K562 (cell line): ENCODE results near the gene TRMT1L. TPM values are rescaled to one million over a fixed set of nuclear protein-coding genes. Genes with fewer than 3 reads are reported as not detected.
A peak's percentile ranks its signal among the peaks of the same experiment; 100 is the strongest.

ENCODE experiments used
- BHLHE40 ChIP-seq: IDR thresholded peaks from 2 replicates; pipeline ENCODE4 v1.6.1; 2011; ENCODE audit warnings: low read length, improper control_type of control experiment
- BRD4 ChIP-seq: fragments of 200-600 bp; sonication (generic); IDR thresholded peaks from 2 replicates; pipeline ENCODE4 v1.6.1; 2017; ENCODE audit warnings: inconsistent platforms
- DIDO1 ChIP-seq: fragments of 450-650 bp; IDR thresholded peaks from 2 replicates; pipeline ENCODE4 v1.6.1; 2016; ENCODE audit warnings: low read depth, missing biosample characterization, missing genetic modification characterization
- FOXA3 ChIP-seq, 2 experiments: fragments of 450-650 bp in 1 of 2; sonication (generic) in 1 of 2; formaldehyde crosslinking; IDR thresholded peaks in 1 of 2; conservative IDR thresholded peaks in 1 of 2; 2 replicates each; pipeline versions ENCODE4 v1.4.0 to v1.8.0; 2020 to 2022; ENCODE audit warnings: mild to moderate bottlenecking in 2 of 2, missing genetic modification reagents in 1 of 2
- FOXJ3 ChIP-seq: sonication (generic); formaldehyde crosslinking; IDR thresholded peaks from 2 replicates; pipeline ENCODE4 v1.4.0; 2020; ENCODE audit warnings: mild to moderate bottlenecking, missing genetic modification reagents
- GATA2 ChIP-seq: sonication (generic); formaldehyde crosslinking; IDR thresholded peaks from 2 replicates; pipeline ENCODE4 v1.4.0; 2020; ENCODE audit warnings: mild to moderate bottlenecking, missing genetic modification reagents
- GATAD2A ChIP-seq: fragments of 450-650 bp; IDR thresholded peaks from 2 replicates; pipeline ENCODE4 v1.6.1; 2017
- IFI16 ChIP-seq: fragments of 250-450 bp; sonication (Bioruptor Pico); IDR thresholded peaks from 2 replicates; pipeline ENCODE4 v2.1.2; 2022; ENCODE audit warnings: mild to moderate bottlenecking, inconsistent platforms
- IRF1 ChIP-seq: sonication (generic); formaldehyde crosslinking; IDR thresholded peaks from 2 replicates; pipeline ENCODE4 v1.8.0; 2022; ENCODE audit warnings: missing genetic modification reagents, mild to moderate bottlenecking, borderline replicate concordance
- KDM5B ChIP-seq: fragments of 200-600 bp; sonication (generic); IDR thresholded peaks from 2 replicates; pipeline ENCODE4 v1.6.1; 2012; ENCODE audit warnings: low read depth, mild to moderate bottlenecking, moderate library complexity, low read length, control low read depth, inconsistent platforms; ENCODE audit not compliant: insufficient replicate concordance
- MCM5 ChIP-seq: fragments of 450-650 bp; IDR thresholded peaks from 2 replicates; pipeline ENCODE4 v1.6.1; 2016; ENCODE audit warnings: low read depth
- MED1 ChIP-seq: sonication (generic); formaldehyde crosslinking; IDR thresholded peaks from 2 replicates; pipeline ENCODE4 v1.8.1; 2023; ENCODE audit warnings: missing genetic modification reagents, borderline replicate concordance
- NELFE ChIP-seq: IDR thresholded peaks from 2 replicates; pipeline ENCODE4 v1.6.1; 2011; ENCODE audit warnings: mild to moderate bottlenecking; ENCODE audit not compliant: insufficient read depth, insufficient read length
- NR0B1 ChIP-seq: fragments of 450-650 bp; IDR thresholded peaks from one replicate; pipeline ENCODE4 v1.6.1; 2018; ENCODE audit warnings: mild to moderate bottlenecking, moderate library complexity; ENCODE audit not compliant: partially characterized antibody
- NR2C2 ChIP-seq, 2 experiments: fragments of 200-800 bp in 1 of 2; sonication (Bioruptor generic) in 1 of 2; sonication (generic) in 1 of 2; formaldehyde crosslinking in 1 of 2; IDR thresholded peaks; 2 replicates each; pipeline versions ENCODE4 v1.6.1 to v1.8.0; 2016 to 2022; ENCODE audit warnings: mild to moderate bottlenecking in 1 of 2, missing compliant biosample characterization in 1 of 2, missing genetic modification characterization in 1 of 2, missing genetic modification reagents in 1 of 2
- PML ChIP-seq: IDR thresholded peaks from 2 replicates; pipeline ENCODE4 v1.6.1; 2012; ENCODE audit warnings: low read length, inconsistent platforms
- RBM22 ChIP-seq: fragments of 200-400 bp; formaldehyde crosslinking; IDR thresholded peaks from 2 replicates; pipeline ENCODE4 v1.6.1; 2018; ENCODE audit warnings: low read length, low read depth; ENCODE audit not compliant: poor library complexity, severe bottlenecking
- RBM34 ChIP-seq: fragments of 200-400 bp; formaldehyde crosslinking; IDR thresholded peaks from 2 replicates; pipeline ENCODE4 v1.6.1; 2018; ENCODE audit warnings: low read length, borderline replicate concordance; ENCODE audit not compliant: insufficient read depth
- RHOXF2B ChIP-seq: fragments of 250-450 bp; sonication (Bioruptor Pico); conservative IDR thresholded peaks from 2 replicates; pipeline ENCODE4 v1.5.1; 2021
- SRSF7 ChIP-seq: fragments of 200-400 bp; formaldehyde crosslinking; optimal IDR thresholded peaks from 2 replicates; pipeline ENCODE3; 2017; ENCODE audit warnings: mild to moderate bottlenecking, low read depth, low read length
- ZNF512 ChIP-seq: IDR thresholded peaks from 2 replicates; pipeline ENCODE4 v1.6.1; 2016; ENCODE audit warnings: missing genetic modification characterization, missing compliant biosample characterization
- polyA plus RNA-seq, 8 experiments: library from polyadenylated mRNA; depleted of rRNA in 4 of 8; stranded (reverse) in 5 of 8; unstranded in 3 of 8; fragments of >200 nt; fragmentation: Nextera tagmentation in 2 of 8; fragmentation: Illumina TruSeq in 1 of 8; extraction: Ambion mirVana in 2 of 8; extraction: Trizol in 1 of 8; gene quantifications; 2 replicates each; pipeline versions ENCODE4 v1.2.1 to v1.2.3, GENCODE V29; 2011 to 2014; ENCODE audit warnings: inconsistent platforms in 1 of 8, missing spikeins in 1 of 8
- total RNA-seq, 7 experiments: library from RNA; depleted of rRNA in 6 of 7; stranded (reverse); fragments of >200 nt in 6 of 7; fragmentation: Illumina TruSeq in 2 of 7; extraction: Trizol in 2 of 7; gene quantifications; 2 replicates each; pipeline versions ENCODE4 v1.2.1 to v1.2.3, GENCODE V29; 2011 to 2021; ENCODE audit warnings: low replicate concordance in 1 of 7
- TF ChIP-seq, protein P1 (sequence below): sonication (generic); formaldehyde crosslinking; IDR thresholded peaks from 2 replicates; pipeline ENCODE4 v1.8.0; 2022; ENCODE audit warnings: mild to moderate bottlenecking, missing genetic modification reagents, borderline replicate concordance

Gene TRMT1L
- total and polyA plus RNA-seq, 9 of the 15 experiments (the other 6 are each of a cell fraction or from before 2014, with no cell fraction given), result 6.4 to 88.9 (median 32.9) TPM

DNA sequence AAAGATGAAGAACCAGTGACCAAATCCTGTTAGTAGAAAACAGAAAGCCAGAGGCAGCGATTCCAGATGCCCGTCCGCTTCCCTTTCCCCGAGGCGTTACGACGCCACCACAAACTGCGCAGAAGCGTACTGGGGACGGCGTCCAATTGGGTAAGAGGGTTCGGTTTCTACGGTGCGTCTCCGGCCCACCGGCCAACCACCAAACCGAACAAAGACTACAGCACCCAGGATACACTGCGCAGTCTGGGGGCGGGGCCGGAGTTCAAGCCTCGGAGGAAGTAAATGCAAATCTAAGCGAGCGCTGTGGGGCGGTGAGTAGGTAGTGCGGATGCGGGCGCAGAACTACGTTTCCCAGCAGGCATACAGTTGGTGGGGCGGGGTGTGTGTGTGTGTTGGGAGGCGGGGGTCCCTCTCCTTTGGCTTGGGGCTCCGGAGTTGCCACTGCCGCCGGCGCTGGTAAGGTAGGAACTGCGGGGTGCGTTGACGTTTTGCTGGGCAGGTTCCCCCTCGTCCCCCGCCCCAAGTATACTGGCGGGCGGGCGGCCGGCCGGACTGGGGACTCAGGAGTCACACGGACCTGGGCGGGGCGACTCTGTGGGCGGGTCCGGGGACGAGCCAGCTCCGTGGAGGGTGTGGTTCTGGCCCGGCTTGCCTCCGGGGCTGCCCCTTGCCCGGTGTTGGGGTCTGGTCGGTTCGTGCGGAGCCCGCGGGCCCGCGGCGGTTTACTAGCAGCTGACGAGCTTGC is at the start of gene TRMT1L, which contains the start of gene SWT1 (continued):
- TF ChIP-seq BRD4 (no peak), GATA2 (CRISPR knock-in tag) (no peak), RBM22 (no peak), IFI16 (no peak), KDM5B (peak; percentile 75), NR0B1 (no peak), FOXA3 (CRISPR knock-in tag; conservative IDR thresholded peaks at IDR 0.05 in 1 of 2, IDR thresholded peaks at IDR 0.05 in 1 of 2) (no peak), NR2C2 (CRISPR knock-in tag; IDR thresholded peaks at IDR 0.05) (peak; percentile 96), NR2C2 (tag; IDR thresholded peaks at IDR 0.05) (peak; percentile 99), PML (peak; percentile 88; the same call in 1 of the 2 replicates), FOXJ3 (CRISPR knock-in tag) (no peak), DIDO1 (tag) (peak; percentile 73), GATAD2A (no peak), SRSF7 (no peak), MCM5 (no peak), NELFE (no peak), IRF1 (no peak), RHOXF2B (peak; percentile 61; the same call in 1 of the 2 replicates), RBM34 (no peak), MED1 (no peak), BHLHE40 (no peak; the same call in 1 of the 2 replicates), ZNF512 (tag) (no peak)
- TF ChIP-seq, protein P1, sequence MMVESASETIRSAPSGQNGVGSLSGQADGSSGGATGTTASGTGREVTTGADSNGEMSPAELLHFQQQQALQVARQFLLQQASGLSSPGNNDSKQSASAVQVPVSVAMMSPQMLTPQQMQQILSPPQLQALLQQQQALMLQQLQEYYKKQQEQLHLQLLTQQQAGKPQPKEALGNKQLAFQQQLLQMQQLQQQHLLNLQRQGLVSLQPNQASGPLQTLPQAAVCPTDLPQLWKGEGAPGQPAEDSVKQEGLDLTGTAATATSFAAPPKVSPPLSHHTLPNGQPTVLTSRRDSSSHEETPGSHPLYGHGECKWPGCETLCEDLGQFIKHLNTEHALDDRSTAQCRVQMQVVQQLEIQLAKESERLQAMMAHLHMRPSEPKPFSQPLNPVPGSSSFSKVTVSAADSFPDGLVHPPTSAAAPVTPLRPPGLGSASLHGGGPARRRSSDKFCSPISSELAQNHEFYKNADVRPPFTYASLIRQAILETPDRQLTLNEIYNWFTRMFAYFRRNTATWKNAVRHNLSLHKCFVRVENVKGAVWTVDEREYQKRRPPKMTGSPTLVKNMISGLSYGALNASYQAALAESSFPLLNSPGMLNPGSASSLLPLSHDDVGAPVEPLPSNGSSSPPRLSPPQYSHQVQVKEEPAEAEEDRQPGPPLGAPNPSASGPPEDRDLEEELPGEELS, result no peak
